ENCODE results near the gene MUC3A. TPM values are rescaled to one million over a fixed set of nuclear protein-coding genes. Genes with fewer than 3 reads are reported as not detected.

The MUC3A gene
- total and polyA plus RNA-seq, 10 of the 15 experiments (the other 5 are each of a cell fraction or from before 2014, with no cell fraction given) = 0.07 to 0.10 TPM; not detected in 8

DNA sequence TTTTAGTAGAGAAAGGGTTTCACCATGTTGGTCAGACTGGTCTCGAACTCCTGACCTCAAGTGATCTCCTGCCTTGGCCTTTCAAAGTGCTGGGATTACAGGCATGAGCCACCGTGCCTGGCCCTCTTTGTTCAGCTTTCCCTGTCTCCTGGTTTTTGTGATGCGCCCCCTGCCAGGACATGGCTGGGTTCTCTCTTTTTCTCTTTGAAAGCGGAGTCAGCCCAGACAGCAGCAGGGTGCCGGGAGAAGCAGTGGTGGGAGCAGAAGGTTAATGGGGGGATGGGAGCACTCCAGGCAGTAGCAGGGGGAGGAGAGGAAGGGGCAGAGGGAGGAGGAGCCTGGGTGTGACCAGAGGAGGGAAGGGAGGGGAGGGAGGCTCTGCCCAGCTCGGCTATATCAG lies 1.8 kb downstream of the MUC3A start:
- SMC1A ChIA-PET (ENCODE audit: uncharacterized antibody, unreplicated experiment) = no interaction called here
- intact Hi-C loops (cut with micrococcal nuclease; ENCODE audit: unreplicated experiment) = no loop called here
- ATAC-seq = no peak
- H2AFZ ChIP-seq (ENCODE audit: control insufficient read depth, low read depth, low read length) = no peak overlapping the region
- in situ Hi-C loops (cut with MboI) = no loop called here
- 21% methylated on average over 6 of the region's 6 CpGs for WGBS (ENCODE audit: insufficient coverage, insufficient replicate concordance, low lambda C conversion rate, missing lambda C conversion rate)
- TF ChIP-seq ZNF24 (IDR thresholded peaks at IDR 0.05) = no peak
- TF ChIP-seq ZNF274 (IDR thresholded peaks at IDR 0.05; ENCODE audit: insufficient read depth, insufficient read length) = no peak
- no peak for TF ChIP-seq USF2 (IDR thresholded peaks at IDR 0.05; ENCODE audit: borderline replicate concordance, low read depth, low read length)
- TF ChIP-seq BACH1 (IDR thresholded peaks at IDR 0.05; ENCODE audit: borderline replicate concordance) = no peak
- TF ChIP-seq HDGF (IDR thresholded peaks at IDR 0.05) = no peak
- TF ChIP-seq SIN3A (IDR thresholded peaks at IDR 0.05; ENCODE audit: low read depth, low read length) = no peak
- no peak for TF ChIP-seq BMI1 (IDR thresholded peaks at IDR 0.05; ENCODE audit: borderline replicate concordance)
- no peak overlapping the region for H3K4me2 ChIP-seq (ENCODE audit: control insufficient read depth, insufficient read depth)
- H3K79me2 ChIP-seq (ENCODE audit: control insufficient read depth, insufficient read depth, low read length) = no peaks in the 10 kb centered on the region
- CTCF ChIA-PET = no interaction called here
- DNase-seq (ENCODE audit: low read depth, low spot score) = no peak
- H3K9ac ChIP-seq (ENCODE audit: control insufficient read depth, insufficient read depth, low read length) = no peak overlapping the region
- no peaks in the 10 kb centered on the region for H3K9me3 ChIP-seq (replicated peaks; ENCODE audit: control insufficient read depth, insufficient read depth, low read length)
- H3K4me3 ChIP-seq = no peak overlapping the region
- H3K27me3 ChIP-seq (replicated peaks in 1 of 2; ENCODE audit: control insufficient read depth in 2 of 2, insufficient read depth in 2 of 2, low read length in 1 of 2) = peaks cover 1 to 2% of the 10 kb centered on the region in 2 experiments; a peak in 2 of 4 replicates
- H3K4me1 ChIP-seq (ENCODE audit: control insufficient read depth, insufficient read depth, low read length) = 0 out of 2 replicates have a peak, but pooled peaks cover 2% of the 10 kb centered on the region
- FAIRE-seq = no peak
- no peaks in the 10 kb centered on the region for H4K20me1 ChIP-seq (ENCODE audit: control insufficient read depth, insufficient read depth)
- H3K27ac ChIP-seq (ENCODE audit: control insufficient read depth, insufficient read depth) = no peak overlapping the region
- no peaks in the 10 kb centered on the region for H3K36me3 ChIP-seq (ENCODE audit: control insufficient read depth in 2 of 2, insufficient read depth in 2 of 2, low read length in 1 of 2)
- BruUV-seq (replicated peaks) = no TSS peak
- RAD21 ChIA-PET (ENCODE audit: unreplicated experiment) = no interaction called here
- POLR2A ChIA-PET = no interaction called here

DNA sequence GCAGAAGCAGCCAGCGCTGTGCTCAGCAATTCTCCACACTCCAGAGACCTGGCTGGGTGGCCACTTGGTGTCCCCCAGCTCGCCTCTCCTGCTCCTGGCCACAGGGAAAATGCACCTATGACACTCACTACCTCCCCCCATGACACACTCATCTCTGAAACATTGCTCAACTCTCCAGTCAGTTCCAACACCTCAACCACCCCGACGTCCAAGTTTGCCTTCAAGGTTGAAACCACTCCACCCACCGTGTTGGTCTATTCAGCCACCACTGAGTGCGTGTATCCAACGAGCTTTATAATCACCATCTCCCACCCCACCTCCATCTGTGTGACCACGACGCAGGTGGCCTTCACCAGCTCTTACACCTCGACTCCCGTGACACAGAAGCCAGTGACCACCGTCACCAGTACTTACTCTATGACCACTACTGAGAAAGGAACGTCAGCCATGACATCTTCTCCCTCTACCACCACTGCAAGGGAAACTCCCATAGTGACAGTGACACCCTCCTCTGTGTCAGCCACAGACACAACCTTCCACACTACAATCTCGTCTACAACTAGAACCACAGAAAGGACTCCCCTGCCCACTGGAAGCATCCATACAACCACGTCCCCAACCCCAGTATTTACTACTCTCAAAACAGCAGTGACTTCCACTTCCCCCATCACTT lies 2.7 kb downstream of the MUC3A start:
- ATAC-seq (peak; percentile 51), DNase-seq (ENCODE audit: low read depth, low spot score) (no peak), FAIRE-seq (no peak)
- ChIA-PET SMC1A (ENCODE audit: uncharacterized antibody, unreplicated experiment) (no interaction called here), RAD21 (ENCODE audit: unreplicated experiment) (no interaction called here), CTCF (no interaction called here), POLR2A (no interaction called here)
- 10% methylated on average over 15 of the region's 15 CpGs for WGBS (ENCODE audit: insufficient coverage, insufficient replicate concordance, low lambda C conversion rate, missing lambda C conversion rate)
- Histone ChIP-seq H3K4me3 (no peak overlapping the region), H3K27me3 (replicated peaks in 1 of 2; ENCODE audit: control insufficient read depth in 2 of 2, insufficient read depth in 2 of 2, low read length in 1 of 2) (peaks cover 1 to 2% of the 10 kb centered on the region in 2 experiments; a peak in 2 of 4 replicates), H3K27ac (ENCODE audit: control insufficient read depth, insufficient read depth) (no peak overlapping the region), H3K4me1 (ENCODE audit: control insufficient read depth, insufficient read depth, low read length) (no peaks in the 10 kb centered on the region), H3K36me3 (ENCODE audit: control insufficient read depth in 2 of 2, insufficient read depth in 2 of 2, low read length in 1 of 2) (no peaks in the 10 kb centered on the region), H4K20me1 (ENCODE audit: control insufficient read depth, insufficient read depth) (no peaks in the 10 kb centered on the region), H2AFZ (ENCODE audit: control insufficient read depth, low read depth, low read length) (no peak overlapping the region), H3K4me2 (ENCODE audit: control insufficient read depth, insufficient read depth) (no peak overlapping the region), H3K79me2 (ENCODE audit: control insufficient read depth, insufficient read depth, low read length) (no peaks in the 10 kb centered on the region), H3K9ac (ENCODE audit: control insufficient read depth, insufficient read depth, low read length) (no peak overlapping the region), H3K9me3 (replicated peaks; ENCODE audit: control insufficient read depth, insufficient read depth, low read length) (no peaks in the 10 kb centered on the region; the same call in 2 of the 3 replicates)
- TF ChIP-seq ZNF207 (IDR thresholded peaks at IDR 0.05; ENCODE audit: borderline replicate concordance) = no peak
- TF ChIP-seq BHLHE40 (IDR thresholded peaks at IDR 0.05; ENCODE audit: borderline replicate concordance in 1 of 2, low read depth in 2 of 2, low read length in 1 of 2) = 0 out of 4 replicates have a peak, but pooled peaks of 1 of the 2 experiments have one; percentile 14
- no TSS peak for BruUV-seq (replicated peaks)
- intact Hi-C loops (cut with micrococcal nuclease; ENCODE audit: unreplicated experiment) = no loop called here
- in situ Hi-C loops (cut with MboI) = no loop called here
